Measurements from ENCODE around the gene TRIM69.

DNA sequence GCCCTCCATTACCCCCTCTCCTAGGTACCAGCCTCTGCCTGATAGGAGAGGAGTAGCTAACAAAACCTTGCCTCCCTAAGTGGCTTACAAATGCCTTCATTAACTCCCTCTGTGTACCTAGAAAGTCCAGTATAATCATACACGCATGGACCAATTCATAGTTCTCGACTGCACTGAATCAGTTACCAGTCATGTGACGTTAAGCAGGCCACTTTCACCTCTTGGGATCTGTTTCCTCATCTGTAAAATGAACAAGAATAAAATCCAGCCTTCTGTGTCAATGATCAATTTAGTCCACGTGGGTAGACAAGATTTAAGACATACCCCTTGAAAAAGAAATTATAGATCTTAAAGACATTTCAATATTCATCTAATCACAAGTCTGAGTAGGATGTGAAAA lies 72.2 kb downstream of the TRIM69 start:
- TF ChIP-seq CTCF (IDR thresholded peaks at IDR 0.05; ENCODE audit: poor library complexity, severe bottlenecking), result no peak
- TF ChIP-seq, protein P1, sequence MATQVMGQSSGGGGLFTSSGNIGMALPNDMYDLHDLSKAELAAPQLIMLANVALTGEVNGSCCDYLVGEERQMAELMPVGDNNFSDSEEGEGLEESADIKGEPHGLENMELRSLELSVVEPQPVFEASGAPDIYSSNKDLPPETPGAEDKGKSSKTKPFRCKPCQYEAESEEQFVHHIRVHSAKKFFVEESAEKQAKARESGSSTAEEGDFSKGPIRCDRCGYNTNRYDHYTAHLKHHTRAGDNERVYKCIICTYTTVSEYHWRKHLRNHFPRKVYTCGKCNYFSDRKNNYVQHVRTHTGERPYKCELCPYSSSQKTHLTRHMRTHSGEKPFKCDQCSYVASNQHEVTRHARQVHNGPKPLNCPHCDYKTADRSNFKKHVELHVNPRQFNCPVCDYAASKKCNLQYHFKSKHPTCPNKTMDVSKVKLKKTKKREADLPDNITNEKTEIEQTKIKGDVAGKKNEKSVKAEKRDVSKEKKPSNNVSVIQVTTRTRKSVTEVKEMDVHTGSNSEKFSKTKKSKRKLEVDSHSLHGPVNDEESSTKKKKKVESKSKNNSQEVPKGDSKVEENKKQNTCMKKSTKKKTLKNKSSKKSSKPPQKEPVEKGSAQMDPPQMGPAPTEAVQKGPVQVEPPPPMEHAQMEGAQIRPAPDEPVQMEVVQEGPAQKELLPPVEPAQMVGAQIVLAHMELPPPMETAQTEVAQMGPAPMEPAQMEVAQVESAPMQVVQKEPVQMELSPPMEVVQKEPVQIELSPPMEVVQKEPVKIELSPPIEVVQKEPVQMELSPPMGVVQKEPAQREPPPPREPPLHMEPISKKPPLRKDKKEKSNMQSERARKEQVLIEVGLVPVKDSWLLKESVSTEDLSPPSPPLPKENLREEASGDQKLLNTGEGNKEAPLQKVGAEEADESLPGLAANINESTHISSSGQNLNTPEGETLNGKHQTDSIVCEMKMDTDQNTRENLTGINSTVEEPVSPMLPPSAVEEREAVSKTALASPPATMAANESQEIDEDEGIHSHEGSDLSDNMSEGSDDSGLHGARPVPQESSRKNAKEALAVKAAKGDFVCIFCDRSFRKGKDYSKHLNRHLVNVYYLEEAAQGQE (IDR thresholded peaks at IDR 0.05; ENCODE audit: borderline replicate concordance), result no peak
- no peak for TF ChIP-seq EZH2 (IDR thresholded peaks at IDR 0.05; ENCODE audit: borderline replicate concordance, insufficient read depth, low read length, poor library complexity, severe bottlenecking)
